Right lobe of liver (tissue), 4 donors: ENCODE measurements around the gene PACRGL.

Experiments used
- CTCF ChIP-seq, 4 donors: fragments of 200-600 bp in 3 of 4; fragments of 450-650 bp in 1 of 4; IDR thresholded peaks; one replicate each; pipeline versions ENCODE4 v1.5.1 to v1.8.0; 2016 to 2022; ENCODE audit warnings: antibody characterized with exemption in 4 of 4, mild to moderate bottlenecking in 2 of 4
- POLR2A ChIP-seq: fragments of 450-650 bp; IDR thresholded peaks from one replicate; pipeline ENCODE4 v1.6.1; 2017; ENCODE audit warnings: antibody characterized with exemption, mild to moderate bottlenecking
- donor health status: DM: no; HTN: no; CAD: no.
- donor health status: DM: no; HTN: no; CAD: no.
- donor health status: DM: no; HTN: yes; CAD: no.

- TF ChIP-seq CTCF (IDR thresholded peaks at IDR 0.05) = no peak
- TF ChIP-seq POLR2A = no peak
Observed at GRCh38 chr4:20696815-20697214, 3.4 kb upstream of the PACRGL start.
